NB4 (cell line): Measurements from ENCODE around the gene PRCD.

Source experiments
- CTCF ChIP-seq: IDR thresholded peaks from one replicate; pipeline ENCODE4 v1.5.1; 2012; ENCODE audit warnings: low read depth, low read length
- MAX ChIP-seq: IDR thresholded peaks from 2 replicates; pipeline ENCODE4 v1.6.1; 2011; ENCODE audit warnings: low read depth, low read length
- MYC ChIP-seq: IDR thresholded peaks from 2 replicates; pipeline ENCODE4 v1.6.1; 2011; ENCODE audit warnings: low read depth, low read length
- POLR2A ChIP-seq: IDR thresholded peaks from 2 replicates; pipeline ENCODE4 v1.6.1; 2011; ENCODE audit warnings: mild to moderate bottlenecking; ENCODE audit not compliant: insufficient read length; ENCODE audit errors: extremely low read depth

GRCh38 chr17:76501827-76502307 lies 38.0 kb upstream of the PRCD start:
- TF ChIP-seq CTCF (no peak), MYC (no peak), POLR2A (no peak), MAX (no peak)
